ENCODE measurements around the gene CTU1. TPM values are rescaled to one million over a fixed set of nuclear protein-coding genes. Genes with fewer than 3 reads are reported as not detected.

The CTU1 gene
- total and polyA plus RNA-seq, 8 donors: 1.6 to 9.9 (median 2.6) TPM

DNA sequence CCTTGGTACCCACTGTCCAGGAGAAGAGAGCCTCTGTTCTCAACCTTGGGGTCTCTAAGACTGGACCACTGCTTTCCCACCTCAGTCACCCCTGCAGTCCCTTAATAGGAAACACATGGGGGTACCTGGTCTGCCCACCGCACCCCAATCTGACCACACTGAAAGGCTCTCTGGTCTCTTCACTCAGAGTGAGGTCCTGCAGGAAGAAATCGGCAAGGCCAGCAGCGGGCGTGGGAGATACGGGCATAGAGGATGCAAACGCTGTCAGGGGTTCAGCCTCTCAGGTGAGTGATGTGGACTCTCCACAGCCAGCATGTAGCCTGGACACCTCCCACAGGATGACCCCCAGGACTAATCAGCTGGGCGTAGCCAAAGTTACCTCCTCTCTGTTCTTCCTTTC, 20.0 kb upstream of the CTU1 start:
- intact Hi-C loops (cut with DNase I): no loop called here
- peaks cover 0 to 19% of the 10 kb centered on the region in 2 donors for H3K27me3 ChIP-seq
- TF ChIP-seq, protein P1, sequence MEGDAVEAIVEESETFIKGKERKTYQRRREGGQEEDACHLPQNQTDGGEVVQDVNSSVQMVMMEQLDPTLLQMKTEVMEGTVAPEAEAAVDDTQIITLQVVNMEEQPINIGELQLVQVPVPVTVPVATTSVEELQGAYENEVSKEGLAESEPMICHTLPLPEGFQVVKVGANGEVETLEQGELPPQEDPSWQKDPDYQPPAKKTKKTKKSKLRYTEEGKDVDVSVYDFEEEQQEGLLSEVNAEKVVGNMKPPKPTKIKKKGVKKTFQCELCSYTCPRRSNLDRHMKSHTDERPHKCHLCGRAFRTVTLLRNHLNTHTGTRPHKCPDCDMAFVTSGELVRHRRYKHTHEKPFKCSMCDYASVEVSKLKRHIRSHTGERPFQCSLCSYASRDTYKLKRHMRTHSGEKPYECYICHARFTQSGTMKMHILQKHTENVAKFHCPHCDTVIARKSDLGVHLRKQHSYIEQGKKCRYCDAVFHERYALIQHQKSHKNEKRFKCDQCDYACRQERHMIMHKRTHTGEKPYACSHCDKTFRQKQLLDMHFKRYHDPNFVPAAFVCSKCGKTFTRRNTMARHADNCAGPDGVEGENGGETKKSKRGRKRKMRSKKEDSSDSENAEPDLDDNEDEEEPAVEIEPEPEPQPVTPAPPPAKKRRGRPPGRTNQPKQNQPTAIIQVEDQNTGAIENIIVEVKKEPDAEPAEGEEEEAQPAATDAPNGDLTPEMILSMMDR (IDR thresholded peaks at IDR 0.05): no peak
- peaks cover 0 to 31% of the 10 kb centered on the region in 2 donors for H3K36me3 ChIP-seq
- DNase-seq (peak in 1 of 4 donors; percentile 27), ATAC-seq (no peak)
- H3K4me3 ChIP-seq: peak overlapping the region in 1 of 2 donors; percentile 52
- H3K4me1 ChIP-seq: peaks cover 0 to 71% of the 10 kb centered on the region in 2 donors
- H3K27ac ChIP-seq: peak overlapping the region; percentile 10 to 97
- no peaks in the 10 kb centered on the region for H3K9me3 ChIP-seq

DNA sequence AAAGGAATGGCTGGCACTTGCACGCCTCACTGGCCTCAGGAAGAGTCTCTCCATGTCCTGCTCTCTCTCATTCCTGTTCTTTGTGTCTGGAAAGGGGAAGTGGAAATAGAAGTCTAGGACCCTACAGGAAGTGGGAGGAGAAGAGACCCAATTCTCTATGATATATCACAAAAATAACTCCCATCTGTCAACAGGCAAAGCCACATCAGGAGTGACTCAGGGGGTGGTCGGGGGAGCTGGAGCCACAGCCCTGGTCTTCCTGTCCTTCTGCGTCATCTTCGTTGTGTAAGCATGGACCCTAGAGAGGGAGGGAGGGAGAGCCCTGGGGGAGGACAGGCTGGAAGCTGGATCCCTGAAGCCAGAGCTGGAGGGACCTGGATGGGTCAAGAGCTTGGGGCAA, 19.5 kb upstream of the CTU1 start:
- DNase-seq (peak in 1 of 4 donors; percentile 69), ATAC-seq (peak; percentile 6)
- intact Hi-C loops (cut with DNase I): no loop called here
- H3K4me1 ChIP-seq: peaks cover 0 to 71% of the 10 kb centered on the region in 2 donors
- H3K9me3 ChIP-seq: no peaks in the 10 kb centered on the region
- peaks cover 0 to 19% of the 10 kb centered on the region in 2 donors for H3K27me3 ChIP-seq
- peak overlapping the region in 1 of 2 donors; percentile 97 for H3K27ac ChIP-seq
- TF ChIP-seq, protein P1 (IDR thresholded peaks at IDR 0.05): no peak
- H3K36me3 ChIP-seq: peaks cover 0 to 31% of the 10 kb centered on the region in 2 donors
- peak overlapping the region in 1 of 2 donors; percentile 52 for H3K4me3 ChIP-seq

DNA sequence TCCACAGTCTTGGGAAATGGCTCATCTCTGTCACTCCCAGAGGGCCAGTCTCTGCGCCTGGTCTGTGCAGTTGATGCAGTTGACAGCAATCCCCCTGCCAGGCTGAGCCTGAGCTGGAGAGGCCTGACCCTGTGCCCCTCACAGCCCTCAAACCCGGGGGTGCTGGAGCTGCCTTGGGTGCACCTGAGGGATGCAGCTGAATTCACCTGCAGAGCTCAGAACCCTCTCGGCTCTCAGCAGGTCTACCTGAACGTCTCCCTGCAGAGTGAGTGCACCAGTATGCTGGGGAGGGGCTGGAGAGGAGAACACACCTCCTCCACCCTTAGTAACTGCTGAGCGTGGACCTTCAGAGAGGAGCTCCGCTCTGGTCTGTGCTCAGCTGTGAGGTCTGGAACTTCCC, 18.8 kb upstream of the CTU1 start:
- peak overlapping the region; percentile 13 to 97 for H3K27ac ChIP-seq
- intact Hi-C loops (cut with DNase I): no loop called here
- ATAC-seq: no peak
- H3K36me3 ChIP-seq: peaks cover 0 to 31% of the 10 kb centered on the region in 2 donors
- H3K4me3 ChIP-seq: peak overlapping the region in 1 of 2 donors; percentile 52
- no peaks in the 10 kb centered on the region for H3K9me3 ChIP-seq
- TF ChIP-seq, protein P1 (IDR thresholded peaks at IDR 0.05): no peak
- peaks cover 0 to 68% of the 10 kb centered on the region in 2 donors for H3K4me1 ChIP-seq
- peak in 1 of 4 donors; percentile 31 for DNase-seq
- peaks cover 0 to 19% of the 10 kb centered on the region in 2 donors for H3K27me3 ChIP-seq

DNA sequence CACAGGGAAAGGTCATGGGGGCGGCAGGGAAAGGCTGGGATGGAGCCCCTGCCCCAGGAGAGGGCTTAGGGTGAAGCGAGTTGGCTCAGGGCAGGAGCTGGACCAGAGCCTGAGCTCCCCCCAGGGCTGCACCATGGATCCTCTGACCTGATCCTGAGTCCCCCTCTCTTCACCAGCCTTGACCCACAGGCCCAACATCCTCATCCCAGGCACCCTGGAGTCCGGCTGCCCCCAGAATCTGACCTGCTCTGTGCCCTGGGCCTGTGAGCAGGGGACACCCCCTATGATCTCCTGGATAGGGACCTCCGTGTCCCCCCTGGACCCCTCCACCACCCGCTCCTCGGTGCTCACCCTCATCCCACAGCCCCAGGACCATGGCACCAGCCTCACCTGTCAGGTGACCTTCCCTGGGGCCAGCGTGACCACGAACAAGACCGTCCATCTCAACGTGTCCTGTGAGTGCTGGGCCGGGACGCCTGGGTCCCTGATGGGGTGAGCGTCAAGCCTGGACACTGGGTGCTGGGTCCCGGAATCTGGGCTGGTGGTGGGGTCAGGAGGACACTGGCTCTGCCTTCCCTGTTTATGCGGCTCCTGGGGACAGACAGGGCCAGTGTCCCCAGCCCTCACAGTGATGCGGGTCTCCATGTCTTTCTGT, 17.3 kb upstream of the CTU1 start:
- no peak for ATAC-seq
- H3K9me3 ChIP-seq: no peaks in the 10 kb centered on the region
- intact Hi-C loops (cut with DNase I): no loop called here
- peak in 1 of 4 donors; percentile 81 for DNase-seq
- peak overlapping the region; percentile 13 to 97 for H3K27ac ChIP-seq
- TF ChIP-seq, protein P1 (IDR thresholded peaks at IDR 0.05): no peak
- peaks cover 0 to 67% of the 10 kb centered on the region in 2 donors for H3K4me1 ChIP-seq
- peaks cover 0 to 26% of the 10 kb centered on the region in 2 donors for H3K36me3 ChIP-seq
- H3K4me3 ChIP-seq: peak overlapping the region; percentile 2 to 52
- peaks cover 0 to 15% of the 10 kb centered on the region in 2 donors for H3K27me3 ChIP-seq

DNA sequence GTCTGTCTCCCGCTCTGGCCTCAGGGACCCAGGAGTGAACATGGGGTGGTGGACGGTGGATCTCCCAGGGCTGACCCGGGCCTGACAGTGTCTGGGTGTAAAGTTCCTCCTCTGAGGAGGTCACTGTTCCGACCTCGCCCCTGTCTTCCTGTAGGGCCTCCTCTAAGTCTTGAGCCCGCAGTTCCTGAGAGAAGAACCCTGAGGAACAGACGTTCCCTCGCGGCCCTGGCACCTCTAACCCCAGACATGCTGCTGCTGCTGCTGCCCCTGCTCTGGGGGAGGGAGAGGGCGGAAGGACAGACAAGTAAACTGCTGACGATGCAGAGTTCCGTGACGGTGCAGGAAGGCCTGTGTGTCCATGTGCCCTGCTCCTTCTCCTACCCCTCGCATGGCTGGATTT, 16.5 kb upstream of the CTU1 start, which contains the start of gene SIGLEC9:
SIGLEC9 (plus strand) TSS at position 178 of the 400 bp plus-strand sequence; CDS start at position 247, 69 bp downstream.
- peak within 1 kb of the TSS; percentile 2 to 52 for H3K4me3 ChIP-seq
- peak within 1 kb of the TSS; percentile 77 to 97 for H3K27ac ChIP-seq
- ATAC-seq: peak; percentile 20

More for the DNA sequence above, 16.5 kb upstream of the CTU1 start, which contains the start of gene SIGLEC9:
- peak in 2 of 4 donors; percentile 82 to 90 for DNase-seq
- TF ChIP-seq, protein P1 (IDR thresholded peaks at IDR 0.05): no peak
- Histone ChIP-seq H3K4me1 (peaks cover 0 to 67% of the 10 kb centered on the region in 2 donors), H3K27me3 (peaks cover 0 to 15% of the 10 kb centered on the region in 2 donors), H3K36me3 (peaks cover 0 to 18% of the 10 kb centered on the region in 2 donors), H3K9me3 (no peaks in the 10 kb centered on the region)
- intact Hi-C loops (cut with DNase I): no loop called here

Data from left lung (tissue), 10 donors.